Sciatic nerve (tissue), 2 donors: ENCODE results near the gene TACR2. TPM values are rescaled to one million over a fixed set of nuclear protein-coding genes. Genes with fewer than 3 reads are reported as not detected.

Source experiments
- ATAC-seq: fragments of 200-7000 bp; cut with Tn5 transposase; one replicate; pipeline ENCODE4 v1.9.1; 2020; ENCODE audit warnings: mild to moderate bottlenecking, moderate library complexity
- DNase-seq: peaks from one replicate; pipeline ENCODE4 v3.0.0-alpha.2; 2020; ENCODE audit warnings: low spot score
- intact Hi-C: fragments of 100-400 bp; cut with DNase I; formaldehyde crosslinking; loops from one replicate; pipeline ENCODE4 v1.14.2; 2022
- total RNA-seq: library from RNA; stranded (reverse); fragmentation: NEBNext Ultra II Directional; extraction: Animal tissue kit (Norgen Biotek cat#: 25700); gene quantifications from one replicate; pipeline ENCODE4 v1.2.1, GENCODE V29; 2021
- donor health status: DM: no; HTN: no; CAD: no.
- donor health status: DM: no; HTN: no; CAD: no.

Gene TACR2
- total RNA-seq, 1 donor from 2014 or later = 0.53 TPM

DNA sequence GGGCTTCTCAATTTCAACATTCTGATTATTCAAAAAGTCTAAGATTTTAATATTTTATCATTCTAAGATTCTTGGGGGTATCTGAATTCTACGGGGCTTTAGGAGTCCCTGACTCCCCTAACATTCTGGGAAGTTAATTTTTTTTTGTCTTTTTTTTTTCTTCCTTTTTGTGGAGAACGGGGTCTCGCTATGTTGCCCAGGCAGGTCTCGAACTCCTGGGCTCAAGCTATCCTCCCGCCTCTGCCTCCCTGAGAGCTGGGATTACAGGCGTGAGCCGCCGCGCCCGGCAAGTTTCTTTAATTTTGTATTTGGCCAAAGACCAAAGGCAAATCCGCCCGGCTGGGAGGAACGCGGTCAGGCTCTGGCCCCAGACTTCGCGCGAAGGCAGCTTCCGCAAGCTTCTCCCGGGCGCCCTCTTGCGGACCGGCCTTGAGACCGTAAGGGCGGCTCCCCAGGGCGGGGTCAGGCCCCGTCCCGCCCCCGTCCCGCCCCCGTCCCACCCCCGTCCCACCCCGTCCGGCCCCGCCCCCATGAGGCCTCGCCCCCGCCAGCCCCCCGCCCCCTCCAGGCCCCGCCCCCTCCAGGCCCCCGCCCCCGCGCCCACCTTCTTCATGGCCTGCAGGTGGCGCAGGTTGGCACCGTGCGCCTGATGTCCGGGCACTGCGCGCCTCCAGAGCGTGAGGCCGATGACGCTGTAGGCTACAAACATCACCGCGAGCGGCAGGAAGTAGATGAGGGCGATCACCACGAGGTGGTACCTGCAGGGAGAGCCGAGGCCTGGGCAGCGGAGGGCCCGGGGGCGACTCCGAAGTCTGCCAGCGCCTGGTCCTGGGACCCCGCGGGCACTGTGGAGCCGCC lies 8.2 kb downstream of the TACR2 start:
- peak; percentile 92 for ATAC-seq
- intact Hi-C loops = no loop called here
- DNase-seq = peak; percentile 97

DNA sequence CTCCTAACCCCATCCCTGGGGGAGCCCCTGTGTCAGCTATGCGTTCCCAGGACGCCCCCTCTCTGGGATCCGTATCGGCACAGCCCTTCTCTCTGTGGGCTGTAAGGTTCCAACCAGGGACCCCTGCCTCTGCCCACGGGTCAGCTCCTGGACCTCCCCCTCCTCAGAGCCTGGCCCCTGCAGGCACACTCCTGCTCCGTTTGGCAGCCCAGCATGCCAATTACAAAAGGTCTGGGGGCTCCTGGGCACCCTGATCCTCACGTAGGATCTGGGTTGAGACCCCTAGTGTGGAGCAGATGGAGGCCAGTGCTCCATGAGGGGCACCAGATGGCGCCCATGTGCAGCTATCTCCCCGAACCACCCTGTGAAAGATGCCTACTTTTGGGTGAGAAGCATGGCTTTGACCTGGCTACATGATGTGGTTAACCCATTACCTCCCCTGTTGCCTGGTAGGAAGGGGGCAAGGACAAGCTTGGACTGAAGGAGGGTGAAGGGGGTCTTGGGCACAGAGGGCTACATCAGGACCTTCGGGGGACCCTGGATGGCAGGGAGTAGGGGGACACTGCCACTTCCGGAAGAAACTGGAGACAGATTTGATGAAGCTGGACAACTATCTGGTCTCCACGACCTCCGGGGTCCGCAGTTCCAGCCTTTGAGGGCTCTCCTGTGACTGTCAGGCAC lies 9.0 kb downstream of the TACR2 start:
- intact Hi-C loops = no loop called here
- DNase-seq (no peak), ATAC-seq (no peak)

- intact Hi-C loops = no loop called here
Observed at GRCh38 chr10:69406816-69407580, 9.7 kb downstream of the TACR2 start.

DNA sequence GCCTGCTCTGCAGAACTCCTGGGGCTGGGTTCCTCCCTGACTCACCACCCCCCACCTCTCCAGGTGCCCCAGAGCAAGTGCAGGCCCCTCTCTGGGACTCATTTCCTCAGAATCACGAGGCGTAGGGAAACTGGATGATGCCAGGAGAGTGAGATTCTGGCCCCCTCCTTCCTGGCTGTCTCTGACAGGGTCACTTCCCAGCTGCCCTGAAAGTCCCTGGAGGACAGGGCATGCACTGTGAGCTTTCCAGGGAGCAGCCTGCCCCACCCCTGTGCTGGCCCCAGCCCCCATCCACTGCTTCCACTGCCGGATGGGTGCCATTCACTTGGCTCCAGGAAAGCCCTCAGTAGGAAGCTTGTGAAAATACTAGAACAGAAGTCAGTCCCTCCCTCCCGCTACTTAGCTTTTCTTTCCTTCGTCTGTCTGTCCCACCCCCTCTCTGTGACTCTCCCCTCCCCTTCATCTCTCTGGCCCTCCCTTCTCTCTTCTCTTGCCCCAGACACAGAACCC lies 10.4 kb downstream of the TACR2 start:
- intact Hi-C loops = no loop called here
- peak; percentile 9 for ATAC-seq

More at GRCh38 chr10:69406816-69407580, 9.7 kb downstream of the TACR2 start:
- no peak for ATAC-seq
- DNase-seq = no peak

GRCh38 chr10:69405221-69405620 lies 11.5 kb downstream of the TACR2 start:
- intact Hi-C loops = no loop called here

More for the DNA sequence above, 10.4 kb downstream of the TACR2 start:
- DNase-seq = no peak

GRCh38 chr10:69404786-69405185 lies 11.9 kb downstream of the TACR2 start:
- no peak for ATAC-seq
- no peak for DNase-seq
- intact Hi-C loops = no loop called here

More at GRCh38 chr10:69405221-69405620, 11.5 kb downstream of the TACR2 start:
- no peak for ATAC-seq
- DNase-seq = no peak

GRCh38 chr10:69403519-69403918 lies 13.2 kb downstream of the TACR2 start:
- DNase-seq (no peak), ATAC-seq (no peak)
- intact Hi-C loops = no loop called here

DNA sequence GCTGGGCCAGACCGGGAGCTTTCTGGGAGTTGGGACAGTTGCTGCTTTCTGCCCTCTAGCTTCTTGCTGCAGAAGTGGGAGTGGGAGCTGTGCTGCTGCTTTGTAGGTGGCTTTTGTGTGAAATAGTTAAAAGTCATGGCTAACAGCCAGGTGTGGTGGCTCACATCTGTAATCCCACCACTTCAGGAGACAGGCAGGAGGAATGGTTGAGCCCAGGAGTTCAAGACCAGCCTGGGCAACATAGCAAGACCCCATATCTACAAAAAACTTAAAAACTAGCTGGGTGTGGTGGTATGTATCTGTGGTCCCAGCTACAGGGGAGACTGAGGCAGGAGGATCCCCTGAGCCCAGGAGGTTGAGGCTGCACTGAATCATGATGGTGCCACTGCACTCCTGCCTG lies 13.7 kb downstream of the TACR2 start:
- intact Hi-C loops = no loop called here
- DNase-seq (no peak), ATAC-seq (no peak)

GRCh38 chr10:69402386-69402785 lies 14.3 kb downstream of the TACR2 start:
- intact Hi-C loops = no loop called here
- ATAC-seq (no peak), DNase-seq (no peak)

- intact Hi-C loops = no loop called here
- no peak for DNase-seq
- ATAC-seq = no peak
Observed at GRCh38 chr10:69401416-69401815, 15.3 kb downstream of the TACR2 start.

- DNase-seq (no peak), ATAC-seq (no peak)
- intact Hi-C loops = no loop called here
Observed at GRCh38 chr10:69400936-69401335, 15.8 kb downstream of the TACR2 start.

- peak; percentile 7 for ATAC-seq
- no peak for DNase-seq
- intact Hi-C loops = no loop called here
Observed at GRCh38 chr10:69398466-69398865, 18.3 kb downstream of the TACR2 start.

- ATAC-seq = peak; percentile 75
- DNase-seq = no peak
- intact Hi-C loops = no loop called here
Observed at GRCh38 chr10:69397972-69398371, 18.7 kb downstream of the TACR2 start.

DNA sequence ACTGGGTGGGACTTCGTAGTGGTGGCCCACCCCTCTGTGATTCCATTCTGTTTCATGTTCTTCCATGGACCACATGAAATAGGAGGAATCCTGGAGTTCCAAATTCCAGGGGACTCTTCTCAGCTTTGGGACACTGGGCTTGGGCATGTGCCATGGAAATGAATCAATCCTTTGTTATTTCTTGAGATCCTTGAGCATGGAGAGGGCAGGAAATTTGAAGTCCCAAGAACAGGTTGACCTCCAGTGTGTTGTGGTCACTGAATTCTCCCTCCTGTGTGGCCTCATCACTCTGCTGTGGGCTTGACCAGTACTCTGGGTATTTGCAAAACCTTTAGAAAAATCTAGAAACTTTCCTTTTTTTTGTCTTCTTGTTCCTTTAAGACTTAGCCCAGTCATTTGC lies 22.7 kb downstream of the TACR2 start:
- intact Hi-C loops = no loop called here
- ATAC-seq (no peak), DNase-seq (no peak)

- intact Hi-C loops = loop anchor here (2.0 kb wide), 1 partner anchor 154 kb away; no protein-coding TSS in a partner anchor
- DNase-seq (peak; percentile 90), ATAC-seq (peak; percentile 93)
Observed at GRCh38 chr10:69392481-69393000, 24.2 kb downstream of the TACR2 start.

DNA sequence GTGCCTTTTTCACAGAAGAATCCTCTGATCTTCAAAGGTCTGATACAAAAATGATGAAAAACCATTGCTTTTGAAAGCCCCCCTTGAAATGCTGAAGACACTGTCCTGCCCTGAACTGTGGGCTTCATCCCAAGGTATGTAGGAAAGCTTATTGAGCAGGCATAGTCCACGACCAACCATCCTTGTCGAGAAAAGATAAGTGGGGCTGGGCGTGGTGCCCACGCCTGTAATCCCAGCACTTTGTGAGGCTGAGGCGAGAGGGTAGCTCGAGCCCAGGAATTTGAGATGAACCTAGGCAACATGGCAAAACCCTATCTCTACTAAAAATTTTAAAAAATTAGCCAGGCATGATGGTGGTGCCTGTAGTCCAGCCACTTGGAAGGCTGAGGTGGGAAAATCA lies 25.6 kb downstream of the TACR2 start:
- intact Hi-C loops = no loop called here
- ATAC-seq (no peak), DNase-seq (no peak)

DNA sequence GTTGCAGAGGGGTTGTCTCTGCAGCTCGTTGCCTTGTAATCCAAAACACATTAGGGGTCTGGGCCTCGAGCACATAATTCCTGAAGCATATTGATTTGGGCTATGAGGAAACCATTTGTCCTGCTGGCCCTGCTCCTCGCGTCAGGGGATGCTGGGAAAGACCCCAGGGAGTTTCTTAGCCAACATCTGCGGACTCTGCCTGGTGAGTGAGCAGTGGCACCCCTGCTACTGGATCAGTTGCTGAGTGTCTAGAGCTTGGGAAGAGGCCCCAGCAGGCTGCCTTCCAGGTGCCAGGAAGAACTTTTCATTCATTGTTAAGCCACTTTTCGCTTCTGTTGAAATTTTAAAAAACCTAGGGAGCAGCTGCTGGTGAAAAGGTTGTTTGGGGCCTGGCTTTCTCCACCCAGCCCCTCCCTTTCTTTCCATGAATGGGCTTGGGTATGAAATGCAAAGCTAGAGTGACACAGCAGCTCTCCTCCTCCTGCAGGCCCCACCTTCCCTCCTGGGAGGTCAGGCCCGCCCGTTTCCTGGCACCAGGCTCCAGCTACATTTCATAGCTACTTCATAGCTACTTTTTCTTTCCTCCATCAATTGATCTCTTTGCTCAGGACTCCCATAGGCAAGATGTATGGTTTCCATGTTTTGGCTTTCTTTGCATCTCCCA lies 26.8 kb downstream of the TACR2 start:
- intact Hi-C loops = no loop called here

GRCh38 chr10:69388488-69388887 lies 28.2 kb downstream of the TACR2 start:
- ATAC-seq = no peak
- intact Hi-C loops = no loop called here
- DNase-seq = no peak

More for the DNA sequence above, 26.8 kb downstream of the TACR2 start:
- ATAC-seq (peak; percentile 64), DNase-seq (no peak)

- ATAC-seq (no peak), DNase-seq (no peak)
- intact Hi-C loops = no loop called here
Observed at GRCh38 chr10:69387500-69387899, 29.2 kb downstream of the TACR2 start.
